ENCODE results near the gene PARD3. TPM values are rescaled to one million over a fixed set of nuclear protein-coding genes. Genes with fewer than 3 reads are reported as not detected.
"Not testable (repeated sequence)": the region's sequence is repeated elsewhere in the genome, so short reads cannot be mapped to it uniquely, and the experiment has no call there.

The PARD3 gene
- total RNA-seq, 2 donors from 2014 or later = 32.0 to 61.9 TPM

DNA sequence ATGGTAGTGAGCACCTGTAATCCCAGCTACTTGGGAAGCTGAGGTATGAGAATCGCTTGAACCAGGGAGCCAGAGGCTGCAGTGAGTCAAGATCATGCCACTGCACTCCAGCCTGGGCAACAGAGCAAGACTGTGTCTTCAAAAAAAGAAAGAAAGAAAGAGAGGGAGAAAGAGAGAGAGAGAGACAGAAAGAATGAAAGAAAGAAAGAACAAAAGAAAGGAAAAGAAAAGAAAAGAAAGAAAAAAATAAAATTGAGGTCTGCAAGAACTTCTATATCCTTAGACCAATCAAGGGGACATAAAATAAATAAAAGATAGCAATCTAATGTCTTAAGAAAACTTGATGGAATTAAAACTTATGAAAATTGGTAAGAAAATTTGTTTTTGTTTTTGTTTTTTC, 34.9 kb upstream of the PARD3 start:
- intact Hi-C loops (cut with DNase I) = no loop called here
- Histone ChIP-seq H3K4me1 (replicated peaks) (no peaks in the 10 kb centered on the region), H3K27me3 (replicated peaks; ENCODE audit: insufficient read depth) (no peaks in the 10 kb centered on the region), H3K4me3 (no peak overlapping the region), H3K9me3 (no peaks in the 10 kb centered on the region), H3K27ac (no peak overlapping the region), H3K36me3 (no peaks in the 10 kb centered on the region)
- TF ChIP-seq POLR2AphosphoS5 (IDR thresholded peaks at IDR 0.05) (no peak), POLR2A (IDR thresholded peaks at IDR 0.05) (no peak)
- TF ChIP-seq, protein P1, sequence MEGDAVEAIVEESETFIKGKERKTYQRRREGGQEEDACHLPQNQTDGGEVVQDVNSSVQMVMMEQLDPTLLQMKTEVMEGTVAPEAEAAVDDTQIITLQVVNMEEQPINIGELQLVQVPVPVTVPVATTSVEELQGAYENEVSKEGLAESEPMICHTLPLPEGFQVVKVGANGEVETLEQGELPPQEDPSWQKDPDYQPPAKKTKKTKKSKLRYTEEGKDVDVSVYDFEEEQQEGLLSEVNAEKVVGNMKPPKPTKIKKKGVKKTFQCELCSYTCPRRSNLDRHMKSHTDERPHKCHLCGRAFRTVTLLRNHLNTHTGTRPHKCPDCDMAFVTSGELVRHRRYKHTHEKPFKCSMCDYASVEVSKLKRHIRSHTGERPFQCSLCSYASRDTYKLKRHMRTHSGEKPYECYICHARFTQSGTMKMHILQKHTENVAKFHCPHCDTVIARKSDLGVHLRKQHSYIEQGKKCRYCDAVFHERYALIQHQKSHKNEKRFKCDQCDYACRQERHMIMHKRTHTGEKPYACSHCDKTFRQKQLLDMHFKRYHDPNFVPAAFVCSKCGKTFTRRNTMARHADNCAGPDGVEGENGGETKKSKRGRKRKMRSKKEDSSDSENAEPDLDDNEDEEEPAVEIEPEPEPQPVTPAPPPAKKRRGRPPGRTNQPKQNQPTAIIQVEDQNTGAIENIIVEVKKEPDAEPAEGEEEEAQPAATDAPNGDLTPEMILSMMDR (IDR thresholded peaks at IDR 0.05) = no peak
- WGBS = 96% methylated on average over 1 of the region's 1 CpG
- no peak for DNase-seq (ENCODE audit: low spot score)

DNA sequence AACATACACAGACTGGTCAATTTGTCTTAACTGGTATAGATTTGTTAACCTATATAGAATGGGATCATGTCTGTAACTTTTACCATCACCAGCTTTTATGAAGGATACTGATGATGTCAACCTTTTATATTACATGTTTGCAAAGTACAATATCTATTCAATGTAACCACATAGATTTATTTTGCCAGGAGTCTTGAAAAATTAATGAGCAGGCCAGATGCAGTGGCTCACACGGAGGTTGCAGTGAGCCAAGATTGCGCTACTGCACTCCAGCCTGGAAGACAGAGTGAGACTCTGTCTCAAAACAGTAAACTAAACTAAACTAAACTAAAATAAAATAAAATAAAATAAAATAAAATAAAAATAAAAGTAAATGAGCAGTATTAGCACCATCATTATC, 30.0 kb upstream of the PARD3 start:
- no peak for DNase-seq (ENCODE audit: low spot score)
- Histone ChIP-seq H3K4me3 (no peak overlapping the region), H3K27me3 (replicated peaks; ENCODE audit: insufficient read depth) (no peaks in the 10 kb centered on the region), H3K27ac (no peak overlapping the region), H3K36me3 (no peaks in the 10 kb centered on the region), H3K4me1 (replicated peaks) (no peaks in the 10 kb centered on the region), H3K9me3 (no peaks in the 10 kb centered on the region)
- intact Hi-C loops (cut with DNase I) = no loop called here
- WGBS = 66% methylated on average over 2 of the region's 2 CpGs
- TF ChIP-seq POLR2A (IDR thresholded peaks at IDR 0.05) = no peak
- no peak for TF ChIP-seq POLR2AphosphoS5 (IDR thresholded peaks at IDR 0.05)
- TF ChIP-seq, protein P1 (IDR thresholded peaks at IDR 0.05) = no peak

DNA sequence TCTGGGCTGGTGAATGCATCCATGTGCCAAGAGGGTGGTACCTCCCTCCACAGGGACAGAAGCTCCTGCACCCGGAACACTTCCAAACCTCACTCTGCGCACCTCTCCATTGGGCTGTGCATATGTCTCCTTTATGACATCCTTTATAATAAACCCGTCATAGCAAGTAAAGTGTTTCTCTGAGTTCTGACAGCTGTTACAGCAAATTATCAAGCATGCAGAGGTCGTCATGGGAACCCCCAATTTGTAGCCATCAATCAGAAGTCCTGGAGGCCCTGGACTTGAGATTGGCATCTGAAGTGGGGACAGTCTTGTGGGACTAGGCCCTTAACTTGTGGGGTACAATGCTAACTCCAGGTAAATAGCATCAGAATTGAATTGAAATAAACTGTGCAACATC, 29.4 kb upstream of the PARD3 start:
- Histone ChIP-seq H3K36me3 (no peaks in the 10 kb centered on the region), H3K27me3 (replicated peaks; ENCODE audit: insufficient read depth) (no peaks in the 10 kb centered on the region), H3K4me3 (no peak overlapping the region), H3K9me3 (no peaks in the 10 kb centered on the region), H3K27ac (no peak overlapping the region), H3K4me1 (replicated peaks) (no peaks in the 10 kb centered on the region)
- WGBS = 82% methylated on average over 4 of the region's 4 CpGs
- intact Hi-C loops (cut with DNase I) = no loop called here
- TF ChIP-seq POLR2AphosphoS5 (IDR thresholded peaks at IDR 0.05) = no peak
- TF ChIP-seq, protein P1 (IDR thresholded peaks at IDR 0.05) = no peak
- DNase-seq (ENCODE audit: low spot score) = no peak

DNA sequence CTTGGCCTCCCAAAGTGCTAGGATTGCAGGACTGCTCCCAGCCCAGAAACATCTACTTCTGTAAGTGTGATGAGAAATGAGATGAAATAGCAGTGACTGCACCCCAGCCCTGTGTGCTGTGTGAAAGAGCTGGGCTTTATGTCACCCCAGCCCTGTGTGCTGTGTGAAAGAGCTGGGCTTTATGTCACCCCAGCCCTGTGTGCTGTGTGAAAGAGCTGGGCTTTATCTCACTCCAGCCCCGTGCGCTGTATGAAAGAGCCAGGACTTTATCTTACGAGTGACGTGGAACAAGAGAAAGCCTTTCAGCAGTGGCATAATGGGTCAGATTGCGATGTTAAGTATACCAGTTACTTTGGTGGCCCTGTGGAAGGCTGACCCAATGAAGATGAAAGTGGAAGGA, 28.4 kb upstream of the PARD3 start:
- H3K9me3 ChIP-seq; H3K4me3 ChIP-seq; intact Hi-C loops (cut with DNase I); H3K27ac ChIP-seq; H3K4me1 ChIP-seq (replicated peaks); H3K36me3 ChIP-seq; H3K27me3 ChIP-seq (replicated peaks; ENCODE audit: insufficient read depth); DNase-seq (ENCODE audit: low spot score): not testable (repeated sequence)
- 93% methylated on average over 5 of the region's 5 CpGs for WGBS

DNA sequence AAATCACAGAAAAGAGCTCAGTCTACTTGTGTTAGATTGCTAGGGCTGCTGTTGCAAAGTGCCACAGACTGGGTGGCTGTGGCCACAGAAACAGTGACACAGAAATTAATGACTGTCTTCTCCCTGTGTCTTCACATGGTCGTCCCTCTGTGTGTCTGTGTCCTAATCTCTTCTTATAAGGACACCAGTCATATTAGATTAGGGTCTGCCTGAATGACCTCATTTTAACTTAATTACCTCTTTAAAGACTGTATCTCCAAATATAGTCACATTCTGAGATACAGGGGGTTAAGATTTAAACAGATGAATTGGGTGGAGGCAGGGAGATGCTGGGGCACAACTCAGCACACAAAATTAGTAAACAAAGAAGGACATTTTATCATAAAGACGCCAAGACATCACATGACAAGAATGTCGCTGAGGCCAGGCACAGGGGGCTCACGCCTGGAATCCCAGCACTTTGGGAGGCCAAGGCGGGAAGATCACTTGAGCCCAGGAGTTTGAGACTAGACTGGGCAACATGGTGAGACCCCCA, 23.3 kb upstream of the PARD3 start:
- Histone ChIP-seq H3K27me3 (replicated peaks; ENCODE audit: insufficient read depth) (no peaks in the 10 kb centered on the region), H3K27ac (no peak overlapping the region), H3K4me1 (replicated peaks) (no peaks in the 10 kb centered on the region), H3K9me3 (no peaks in the 10 kb centered on the region), H3K36me3 (no peaks in the 10 kb centered on the region), H3K4me3 (no peak overlapping the region)
- DNase-seq (ENCODE audit: low spot score) = no peak
- TF ChIP-seq, protein P1 (IDR thresholded peaks at IDR 0.05) = no peak
- TF ChIP-seq POLR2A (IDR thresholded peaks at IDR 0.05) = no peak
- TF ChIP-seq POLR2AphosphoS5 (IDR thresholded peaks at IDR 0.05) = peak; percentile 62
- 54% methylated on average over 5 of the region's 5 CpGs for WGBS
- intact Hi-C loops (cut with DNase I) = no loop called here
